NCI-H2171 (cell line): Measurements from ENCODE around the gene ACAA2.
"Not testable (repeated sequence)": the region's sequence is repeated elsewhere in the genome, so short reads cannot be mapped to it uniquely, and the experiment has no call there.

Source experiments
- DNase-seq: peaks from one replicate; lab custom pipeline; 2025; lab: John Stamatoyannopoulos, UW

ACAA2 gene

DNA sequence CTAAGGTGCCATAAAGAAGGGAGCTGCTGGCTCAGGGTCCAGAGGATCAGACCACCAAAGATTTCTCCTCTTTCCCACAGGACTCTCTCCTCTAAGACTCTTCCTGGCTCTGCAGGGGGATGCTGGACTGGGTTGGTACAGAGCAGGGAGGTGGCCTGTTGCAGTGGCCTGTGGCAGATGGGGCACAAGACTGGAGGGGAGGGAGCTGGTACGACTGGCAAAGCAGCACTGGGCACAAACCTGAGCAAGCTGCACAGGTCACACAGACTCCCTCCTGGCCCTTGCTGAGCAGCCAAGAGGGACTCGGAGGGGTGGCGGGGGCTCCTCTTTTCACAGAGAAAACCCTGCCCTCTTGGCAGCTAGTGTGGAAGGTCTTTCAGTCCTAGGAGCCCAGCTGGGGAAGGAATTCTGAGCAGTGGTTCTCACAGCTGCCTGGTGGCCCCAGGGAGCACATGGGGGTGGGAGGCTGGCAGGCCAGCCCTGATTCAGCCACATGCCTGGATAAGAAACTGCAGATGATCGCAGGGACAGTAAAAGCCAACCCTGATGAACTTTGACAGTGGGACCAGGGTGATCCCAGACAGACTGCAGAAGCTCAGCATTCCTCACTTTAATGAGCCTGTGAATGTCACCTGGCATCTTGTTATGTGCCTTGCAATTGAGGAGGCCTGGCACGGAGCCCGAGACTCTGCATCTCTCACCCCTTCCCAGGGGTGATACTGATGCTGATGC, 32.5 kb upstream of the ACAA2 start:
- DNase-seq: peak; percentile 14

DNA sequence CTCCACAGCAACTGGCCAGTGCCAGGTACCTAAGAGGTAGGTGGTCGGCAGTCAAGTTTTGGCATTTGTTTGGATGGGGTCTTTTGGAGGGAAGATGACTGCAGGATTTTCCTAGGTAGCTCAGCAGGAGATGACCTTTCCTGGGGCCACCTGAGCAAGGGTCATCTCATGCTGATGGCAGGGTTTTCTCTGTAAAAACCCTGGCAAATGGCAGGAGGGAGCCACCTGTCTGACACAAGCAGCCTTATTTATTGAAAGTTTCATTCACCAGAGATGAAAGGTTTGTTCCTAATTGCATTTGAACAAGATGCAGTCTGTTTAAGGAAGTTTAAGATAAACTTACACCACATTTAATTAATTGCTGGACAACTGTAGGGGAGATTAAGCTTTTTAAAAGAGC, 31.6 kb upstream of the ACAA2 start:
- DNase-seq: no peak

DNA sequence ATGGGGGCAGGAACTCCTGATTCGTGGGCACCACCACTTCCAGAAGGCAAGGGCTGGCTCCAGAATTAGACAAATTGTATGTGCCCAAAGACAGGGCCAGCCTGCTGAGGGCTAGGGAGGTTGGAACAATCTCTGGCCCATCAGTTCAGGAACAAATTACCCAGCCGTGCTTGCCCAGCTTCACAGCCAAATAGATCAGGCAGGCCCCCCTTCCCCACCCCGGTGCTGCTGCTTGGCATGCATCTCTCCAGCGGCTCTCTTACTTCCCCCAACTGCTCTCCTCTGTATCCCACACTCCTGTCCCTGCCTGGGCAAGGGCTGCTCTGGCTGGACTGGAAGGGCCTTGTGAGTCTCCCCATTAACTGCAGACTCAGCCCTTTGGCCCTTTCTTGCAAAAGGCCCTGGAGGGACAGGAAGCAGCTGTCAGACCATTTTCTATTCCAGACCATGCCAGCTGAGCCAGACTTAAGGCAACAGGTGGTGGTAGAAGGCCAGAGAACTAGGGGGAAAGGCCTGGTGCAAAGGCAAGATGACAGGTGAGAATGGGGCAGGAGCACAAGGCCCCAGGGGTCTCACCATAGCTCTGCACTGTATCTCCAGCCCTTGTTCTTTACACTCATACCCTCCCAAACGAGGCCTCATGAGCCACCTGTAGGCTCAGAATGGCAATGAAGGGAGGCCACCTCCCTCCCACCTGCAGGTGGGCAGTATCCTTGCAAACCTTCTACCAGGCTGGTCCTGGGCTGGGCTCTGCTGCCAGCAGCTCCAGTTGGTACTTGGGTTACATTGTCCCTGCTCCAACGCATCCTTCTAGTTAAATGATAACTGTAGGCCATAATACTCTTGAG, 30.7 kb upstream of the ACAA2 start:
- no peak for DNase-seq

DNA sequence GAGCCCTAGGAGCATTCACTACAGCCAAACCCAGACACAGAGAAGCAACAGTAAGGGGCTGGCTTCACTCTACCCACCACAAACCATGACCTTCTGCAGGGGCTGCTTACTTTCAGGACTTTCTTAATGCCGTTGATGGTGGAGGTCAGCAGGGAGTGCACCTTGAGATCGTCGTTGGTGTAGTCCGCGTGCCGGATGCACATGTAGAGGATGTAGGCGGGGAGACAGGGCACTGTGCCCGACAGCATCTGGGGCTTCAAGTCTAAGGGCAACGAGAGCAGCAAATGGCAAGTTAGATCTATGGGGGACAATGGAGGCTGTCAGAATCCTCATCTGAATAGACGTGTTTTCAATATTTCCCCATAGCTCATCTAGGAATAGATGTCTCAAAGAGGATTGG, 29.8 kb upstream of the ACAA2 start:
- DNase-seq: no peak

DNA sequence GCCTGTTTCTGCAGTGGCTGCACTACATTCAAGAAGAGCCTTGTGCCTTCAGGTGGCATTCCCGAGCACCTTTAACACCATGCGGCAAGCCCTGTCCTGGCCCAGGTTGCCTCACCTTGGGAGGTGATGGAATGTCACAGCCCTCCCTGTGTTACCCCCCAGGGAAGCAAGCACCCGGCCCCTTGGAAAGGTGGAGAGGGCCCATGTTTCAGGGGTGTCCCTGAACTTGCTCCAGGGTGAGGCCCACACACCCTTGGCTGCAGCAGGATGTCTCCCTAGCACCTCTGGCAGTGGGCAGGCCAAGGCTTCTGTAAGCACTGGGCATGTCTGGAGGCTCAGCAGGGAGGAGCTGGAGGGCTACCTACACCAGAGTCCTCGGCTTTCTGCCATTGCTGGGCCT, 29.3 kb upstream of the ACAA2 start:
- DNase-seq: no peak

DNA sequence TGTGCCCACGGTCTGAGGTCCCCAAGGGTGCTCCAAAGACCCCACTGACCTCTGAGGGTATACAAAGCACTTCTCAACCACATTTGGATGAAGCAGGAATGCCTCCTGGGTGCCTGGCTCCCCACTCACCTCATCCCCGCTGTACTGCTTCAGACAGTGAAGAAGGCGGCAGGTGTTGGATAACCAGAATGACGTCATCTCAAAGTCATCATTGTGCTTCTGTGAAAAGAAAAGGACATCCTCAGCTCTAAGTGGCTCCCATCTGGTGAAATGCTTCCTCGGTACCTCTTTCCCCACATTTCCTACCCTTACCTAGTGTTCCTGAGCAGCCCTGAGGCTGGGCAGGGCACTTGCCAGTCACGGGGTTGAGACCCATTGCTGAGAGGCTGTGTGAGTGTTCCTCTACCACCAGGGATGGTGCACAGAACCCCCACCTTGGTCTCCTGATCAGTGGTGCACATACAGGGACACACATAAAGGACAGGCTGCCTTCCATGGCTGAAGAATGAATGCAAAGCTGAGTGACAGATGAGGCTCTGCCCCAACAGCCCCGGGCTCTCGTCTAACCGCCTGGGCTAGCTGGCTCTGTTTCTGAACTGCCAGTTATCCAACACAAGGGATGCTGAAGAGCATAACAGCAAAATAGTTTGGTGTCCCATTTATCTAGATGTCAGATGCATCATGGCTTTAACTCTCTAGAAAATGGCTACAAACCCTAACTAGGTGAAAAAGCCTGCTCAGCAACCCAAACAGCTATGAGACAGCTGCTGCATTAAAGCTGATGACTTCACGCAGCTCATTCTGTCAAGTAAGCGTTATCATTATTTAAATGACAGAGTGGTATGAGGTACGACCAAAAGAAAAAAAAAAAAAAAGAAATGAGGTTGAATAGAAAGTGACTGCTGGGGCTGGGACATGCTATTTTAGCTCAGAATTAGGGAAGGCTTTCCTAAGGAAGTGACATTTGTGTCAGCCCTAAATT, 28.2 kb upstream of the ACAA2 start:
- DNase-seq: no peak

DNA sequence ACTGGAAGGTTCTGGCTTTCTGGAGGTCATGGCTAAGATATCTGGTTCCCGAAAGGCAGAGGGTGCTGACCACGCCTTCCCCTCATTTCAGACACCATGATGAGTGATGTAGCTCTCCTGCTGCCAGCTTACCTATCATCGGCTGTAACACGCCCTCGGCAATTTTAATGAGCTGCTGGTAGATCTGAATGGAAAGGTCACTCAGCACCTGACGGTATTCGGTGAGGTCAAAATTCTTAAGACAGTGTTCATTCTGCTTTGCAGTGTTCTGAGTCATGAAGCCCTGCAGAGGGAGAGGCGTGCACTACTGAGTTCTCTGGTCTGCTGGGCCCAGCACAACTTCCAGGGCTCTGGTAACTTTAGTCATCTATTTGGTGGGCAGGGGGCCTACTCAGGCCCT, 25.7 kb upstream of the ACAA2 start:
- DNase-seq: no peak

DNA sequence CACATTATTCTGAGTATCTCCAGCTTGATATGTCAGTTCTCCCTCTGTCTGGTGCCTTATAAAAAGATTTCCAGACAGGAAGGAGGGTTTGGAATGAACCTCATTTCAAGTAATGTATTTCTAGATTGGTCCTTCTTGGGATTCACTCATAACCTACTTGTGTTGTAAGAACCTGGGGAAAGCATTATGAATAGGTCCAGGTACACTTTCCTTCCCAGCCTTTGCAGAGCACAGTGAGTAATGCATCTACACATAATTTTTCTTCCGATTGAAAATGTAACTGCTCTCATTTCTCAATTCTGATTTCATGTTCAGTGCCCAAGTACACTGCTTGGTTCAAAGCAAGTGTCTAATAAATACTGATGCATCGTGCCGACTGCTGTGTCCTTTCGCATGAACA, 25.0 kb upstream of the ACAA2 start:
- no peak for DNase-seq

DNA sequence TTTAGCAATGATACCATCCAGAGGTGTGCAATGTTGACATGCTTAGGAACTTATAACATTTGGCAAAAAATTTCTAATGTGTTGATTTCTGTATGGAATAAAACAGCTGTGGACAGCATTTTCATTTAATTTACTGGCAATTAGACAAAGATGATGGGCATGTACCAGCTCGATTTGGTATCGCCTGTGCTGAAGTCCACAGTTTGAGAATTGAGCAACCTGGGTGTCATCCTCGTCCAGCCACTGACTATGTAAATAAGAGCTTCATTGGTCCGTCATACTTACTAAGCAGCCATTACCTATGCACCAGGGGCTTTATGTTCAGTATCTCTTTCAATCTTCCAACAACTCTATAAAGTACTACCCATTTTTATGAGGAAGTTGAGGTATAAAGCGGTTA, 24.6 kb upstream of the ACAA2 start:
- no peak for DNase-seq

DNA sequence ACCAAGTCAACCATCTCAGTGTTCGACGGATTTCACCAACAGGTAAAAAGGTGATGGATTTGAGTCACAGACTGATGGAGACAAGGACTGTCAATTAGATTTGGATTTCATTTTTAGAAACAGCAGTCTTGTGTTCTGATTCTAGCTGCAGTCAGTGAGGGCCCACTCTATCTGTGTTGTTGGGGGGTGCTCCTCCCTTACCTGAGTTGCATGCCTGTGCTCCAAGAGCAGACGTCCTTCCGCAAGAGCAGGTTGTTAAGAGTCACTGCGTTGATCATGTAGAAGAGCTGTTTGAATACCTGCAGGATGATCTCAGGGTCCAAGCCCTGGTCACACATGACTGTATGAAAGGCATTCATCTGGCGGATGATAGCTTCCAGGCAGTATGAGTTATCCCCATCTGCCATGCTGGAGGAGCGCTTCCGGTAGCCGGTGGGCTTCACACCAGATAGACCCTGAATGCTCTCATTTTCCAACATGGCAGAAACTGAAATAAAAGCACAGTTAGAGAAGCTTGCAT, 24.0 kb upstream of the ACAA2 start:
- not testable (repeated sequence) for DNase-seq

DNA sequence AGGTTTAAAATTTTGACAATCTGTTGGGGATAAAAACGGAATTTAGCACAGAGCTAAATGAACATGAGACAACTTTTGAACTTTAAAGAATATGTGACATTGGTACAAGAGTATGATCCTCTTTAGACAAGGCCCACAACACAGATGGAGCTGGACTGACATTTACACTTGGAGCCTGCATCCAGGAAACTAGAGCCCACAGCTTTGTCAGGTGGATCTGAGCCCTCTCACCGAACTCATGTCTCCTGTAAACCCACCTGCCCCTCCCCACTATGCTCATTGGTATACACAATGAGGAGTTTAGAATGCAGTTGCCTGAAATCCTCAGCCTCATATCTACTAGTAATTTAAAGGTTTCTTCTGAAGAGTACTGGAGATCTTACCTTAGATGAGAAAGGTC, 22.1 kb upstream of the ACAA2 start:
- no peak for DNase-seq

DNA sequence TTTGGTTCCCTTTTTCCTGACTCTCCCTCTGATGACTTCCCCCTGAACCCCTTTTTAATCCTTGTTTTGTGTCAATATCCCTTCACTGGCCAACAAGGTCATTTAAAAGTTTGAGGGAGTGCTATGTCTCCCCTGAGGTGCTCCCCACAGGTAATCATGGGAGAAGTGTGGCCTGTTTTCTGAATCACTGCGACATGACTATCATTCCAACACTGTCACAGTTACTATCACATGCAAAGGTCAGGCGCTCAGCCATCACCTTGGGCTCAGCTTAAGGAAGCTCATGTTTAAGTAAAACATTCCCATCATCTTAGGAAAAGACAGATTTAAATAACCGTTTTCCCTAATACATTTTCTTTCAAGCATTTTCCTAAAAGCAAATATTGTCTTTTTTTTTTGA, 20.9 kb upstream of the ACAA2 start:
- DNase-seq: no peak

DNA sequence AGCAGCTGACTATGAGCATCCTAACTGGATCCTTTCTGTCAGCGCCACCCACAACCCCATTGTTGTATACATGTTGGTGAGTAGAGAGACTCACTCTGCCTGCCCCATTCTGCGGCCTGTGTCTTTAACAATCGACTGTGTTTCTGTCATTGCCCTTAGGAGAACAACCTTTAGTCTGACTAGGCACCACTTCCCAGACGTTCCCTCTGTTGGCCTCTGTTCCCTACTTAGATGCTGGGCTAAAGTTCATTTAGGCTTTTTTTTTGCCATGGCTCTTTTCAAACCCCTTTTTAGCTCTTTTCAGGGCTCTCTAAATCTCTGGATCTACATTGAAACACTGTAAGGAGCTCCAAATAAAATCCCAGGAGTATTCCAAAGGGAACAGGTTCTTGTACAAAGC, 20.5 kb upstream of the ACAA2 start:
- no peak for DNase-seq

DNA sequence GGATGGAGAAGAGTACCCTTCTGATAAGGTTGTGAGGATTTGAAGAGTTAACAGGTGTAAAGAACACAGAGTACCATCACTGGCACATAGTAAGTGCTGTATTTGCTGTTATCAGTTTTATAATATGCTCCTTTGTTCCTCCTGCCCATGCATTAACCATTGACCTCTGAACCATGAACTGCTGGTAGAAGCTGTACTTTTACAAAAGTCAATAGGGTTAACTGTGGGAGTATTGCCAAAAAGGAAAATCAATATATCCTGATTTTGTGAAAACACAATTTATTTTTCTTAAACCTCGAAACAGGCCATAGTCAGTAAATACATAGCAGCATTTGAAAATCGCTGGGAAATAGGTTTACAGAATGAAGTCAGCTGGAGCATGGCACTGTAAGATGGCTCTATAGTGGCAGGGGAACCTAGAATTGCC, 18.9 kb upstream of the ACAA2 start:
- no peak for DNase-seq

DNA sequence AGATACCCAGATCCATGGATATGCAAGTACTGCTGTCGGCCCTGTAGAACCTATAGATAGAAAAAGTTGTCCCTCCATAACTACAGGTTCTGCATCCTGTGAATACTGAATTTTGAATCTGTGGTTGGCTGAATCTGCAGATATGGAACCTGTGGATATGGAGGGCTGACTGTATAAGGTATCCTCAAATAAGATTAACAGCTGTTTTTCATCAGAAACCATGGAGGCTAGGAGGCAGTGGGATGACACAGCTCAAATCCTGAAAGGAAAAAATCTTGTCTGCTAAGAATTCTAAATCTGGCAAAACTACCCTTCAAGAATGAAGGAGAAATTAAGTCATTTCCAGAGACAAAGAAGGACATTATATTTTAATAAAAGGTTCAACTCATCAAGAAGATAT, 14.7 kb upstream of the ACAA2 start:
- DNase-seq: no peak

DNA sequence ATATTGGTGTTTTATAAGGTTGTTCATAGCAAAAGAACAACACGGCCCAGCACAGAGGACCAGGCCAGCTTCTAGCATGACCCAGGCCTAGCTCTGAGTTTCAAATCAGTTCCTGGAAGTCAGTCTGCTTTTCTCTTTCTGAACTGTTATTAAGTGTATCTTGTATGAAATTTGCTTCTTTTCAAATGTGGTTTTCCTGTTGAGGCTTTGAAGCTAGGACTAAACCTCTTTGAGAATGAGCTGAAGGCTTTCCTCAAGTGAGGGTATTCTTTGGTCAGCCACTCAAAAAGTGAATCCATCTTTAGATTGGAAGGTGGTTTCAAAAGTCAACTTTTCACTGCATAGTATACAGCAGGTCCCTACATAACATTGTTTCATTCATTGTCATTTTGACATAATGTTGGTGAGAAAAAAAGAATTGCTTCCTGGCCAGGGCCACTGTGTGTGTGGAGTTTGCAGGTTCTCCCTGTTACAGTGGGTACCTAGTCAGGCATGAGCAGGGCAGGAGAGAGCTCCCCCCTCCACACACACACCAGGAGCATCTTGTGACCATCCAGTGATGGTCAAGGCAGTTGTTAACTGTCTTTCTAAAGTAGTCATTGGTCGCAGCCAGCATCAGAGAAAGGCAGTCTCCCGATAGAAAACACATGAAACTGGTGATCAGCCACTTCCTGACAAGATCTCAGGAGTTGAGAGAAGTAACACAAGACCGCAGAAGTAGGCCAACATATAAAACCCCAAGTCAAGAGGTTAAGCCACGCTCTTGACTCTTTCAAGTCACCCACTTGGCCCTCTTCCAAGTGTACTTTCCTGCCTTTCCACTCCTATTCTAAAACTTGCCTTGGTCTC, 6.7 kb upstream of the ACAA2 start:
- DNase-seq: no peak

DNA sequence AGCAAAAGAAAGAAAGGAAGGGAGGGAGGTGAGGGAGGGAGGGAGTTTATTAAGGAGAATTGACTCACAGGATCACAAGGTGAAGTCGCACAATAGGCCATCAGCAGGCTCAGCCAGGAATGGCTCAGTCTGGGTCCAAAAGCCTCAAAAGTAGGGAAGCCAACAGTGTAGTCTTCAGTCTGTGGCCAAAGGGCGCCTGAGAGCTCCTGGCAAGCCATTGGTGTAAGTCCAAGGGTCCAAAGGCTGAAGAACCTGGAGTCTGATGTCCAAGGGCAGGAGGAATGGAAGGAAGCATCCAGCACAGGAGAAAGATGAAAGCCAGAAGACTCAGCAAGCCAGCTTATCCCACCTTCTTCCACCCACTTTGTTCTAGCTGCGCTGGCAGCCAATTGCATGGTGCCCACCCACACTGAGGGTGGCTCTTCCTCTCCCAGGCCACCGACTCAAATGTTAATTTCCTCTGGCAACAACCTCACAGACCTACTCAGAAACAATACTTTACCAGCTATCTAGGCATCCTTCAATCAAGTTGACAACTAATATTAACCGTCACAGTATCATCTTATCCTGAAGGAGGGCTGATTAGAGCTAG, 5.8 kb upstream of the ACAA2 start:
- no peak for DNase-seq

DNA sequence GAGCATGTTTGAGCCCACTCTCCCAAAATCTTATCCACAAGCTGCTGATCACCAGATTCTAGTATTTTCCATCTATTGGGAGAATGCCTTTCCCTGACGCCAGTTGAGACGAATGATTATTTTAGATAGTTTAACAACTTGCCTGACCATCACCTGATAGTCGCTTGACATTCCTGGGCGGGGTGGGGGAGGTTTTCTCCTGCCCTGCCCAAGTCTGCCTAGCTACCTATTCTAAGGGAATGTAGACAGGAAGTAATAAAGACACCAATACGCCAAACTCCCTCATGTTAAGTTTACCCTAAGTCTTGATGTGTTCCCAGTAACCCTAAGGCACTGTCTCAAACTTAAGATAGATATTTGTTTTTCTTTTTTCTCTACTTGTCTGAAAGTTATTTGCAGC, 4.6 kb upstream of the ACAA2 start:
- DNase-seq: no peak

DNA sequence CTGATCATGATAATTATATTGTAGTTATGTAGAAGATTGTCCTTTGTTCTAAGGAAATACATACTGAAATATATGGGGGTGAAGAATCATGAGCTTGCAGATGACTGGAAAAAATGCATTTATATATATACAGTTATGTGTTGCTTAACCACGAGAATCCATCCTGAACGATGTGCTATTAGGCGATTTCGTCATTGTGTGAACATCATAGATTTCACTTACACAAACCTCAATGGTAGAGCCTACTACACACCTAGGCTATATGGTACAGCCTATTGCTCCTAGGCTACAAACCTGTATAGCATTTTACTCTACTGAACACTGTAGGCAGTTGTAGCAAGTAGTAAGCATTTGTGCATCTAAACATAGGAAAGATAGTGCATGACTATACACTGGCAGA, 2.6 kb upstream of the ACAA2 start:
- DNase-seq: no peak

DNA sequence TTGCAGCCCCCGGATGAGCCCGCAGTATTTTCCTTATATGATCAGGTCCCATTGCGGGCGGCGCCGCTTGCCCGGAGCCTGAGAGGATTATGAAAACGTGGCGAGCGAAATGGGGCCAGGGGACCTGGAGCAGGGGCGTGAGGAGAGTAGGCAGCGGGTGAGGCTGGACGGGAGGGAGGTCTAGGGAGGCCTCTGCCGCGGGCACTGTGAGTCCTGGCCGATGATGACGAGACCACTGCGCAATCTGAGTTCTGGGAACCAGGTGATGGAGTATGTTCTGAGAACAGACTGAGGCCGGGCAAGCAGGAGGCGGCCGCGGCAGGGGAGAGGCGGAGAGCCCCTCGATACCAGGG, 790 bp upstream of the ACAA2 start:
- peak; percentile 66 for DNase-seq

DNA sequence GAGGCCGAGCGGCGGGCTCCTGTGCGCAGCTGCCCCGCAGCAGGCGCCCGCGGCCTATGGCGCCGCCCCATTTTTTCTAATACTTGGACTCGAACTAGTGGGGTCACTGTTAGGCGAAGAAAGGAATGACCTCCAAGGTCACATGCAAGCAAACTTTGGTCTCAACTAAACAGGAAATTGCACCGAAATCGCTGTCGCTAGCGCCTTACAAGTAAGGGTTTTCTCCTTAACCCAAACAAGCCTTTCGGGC, 339 bp downstream of the ACAA2 start:
- DNase-seq: no peak
